Stimulated activated CD8-positive, alpha-beta memory T cell treated with anti-CD3 and anti-CD28 coated beads, Interleukin-7, amount 100 ng/mL, for 1 hour (primary cell): ENCODE data around the gene LRCH4.

ENCODE experiments used
- DNase-seq, 2 donors: peaks; one replicate each; pipeline ENCODE4 v3.0.0-alpha.2; 2020; ENCODE audit warnings: low read depth in 2 of 2

Gene LRCH4

DNA sequence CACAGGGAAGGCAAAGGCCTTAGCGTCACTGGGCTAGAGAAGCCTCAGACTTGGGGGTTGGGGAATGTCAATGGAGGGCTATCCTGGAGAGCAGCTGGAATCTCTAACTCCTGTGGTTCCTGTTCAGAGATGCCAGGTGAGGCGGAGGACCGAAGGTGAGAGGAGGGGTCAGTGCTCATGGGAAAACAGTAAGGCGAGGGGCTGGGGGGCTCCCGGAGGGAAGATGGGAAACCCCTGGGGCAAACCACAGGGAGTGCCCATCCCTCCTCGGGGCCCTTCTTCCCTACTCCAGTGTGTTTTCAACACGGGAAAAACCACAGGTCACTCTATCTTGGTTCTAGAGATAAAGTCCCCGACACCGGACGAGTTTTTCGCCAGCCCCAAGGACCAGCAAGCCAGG is 3.3 kb downstream of the LRCH4 start:
- no peak for DNase-seq

DNA sequence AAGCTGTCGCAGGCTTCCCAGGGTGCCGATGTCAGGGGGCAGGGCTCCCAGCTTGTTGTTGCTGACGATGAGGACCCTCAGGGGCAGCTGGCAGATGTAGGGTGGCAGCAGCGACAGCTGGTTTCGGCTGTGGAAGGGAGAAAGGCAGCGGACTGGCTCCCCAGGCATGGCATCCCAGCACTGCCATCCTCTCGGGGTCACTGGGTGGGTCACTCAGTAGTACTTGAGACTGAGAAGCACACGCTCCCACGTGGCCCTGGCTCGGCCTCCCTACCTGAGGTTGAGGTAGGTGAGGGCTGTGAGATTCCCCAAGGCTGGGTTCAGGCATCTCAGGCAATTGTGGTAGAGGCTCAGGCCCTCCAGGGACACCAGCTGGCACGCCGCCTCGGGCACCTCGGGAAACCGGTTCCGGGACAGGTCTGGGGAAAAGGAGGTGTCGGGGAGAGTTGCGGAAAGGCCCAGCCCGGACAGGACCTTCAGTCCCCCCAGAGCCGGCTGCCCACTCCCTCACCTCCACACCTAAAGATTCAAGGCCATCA is 3.8 kb downstream of the LRCH4 start:
- DNase-seq = no peak

DNA sequence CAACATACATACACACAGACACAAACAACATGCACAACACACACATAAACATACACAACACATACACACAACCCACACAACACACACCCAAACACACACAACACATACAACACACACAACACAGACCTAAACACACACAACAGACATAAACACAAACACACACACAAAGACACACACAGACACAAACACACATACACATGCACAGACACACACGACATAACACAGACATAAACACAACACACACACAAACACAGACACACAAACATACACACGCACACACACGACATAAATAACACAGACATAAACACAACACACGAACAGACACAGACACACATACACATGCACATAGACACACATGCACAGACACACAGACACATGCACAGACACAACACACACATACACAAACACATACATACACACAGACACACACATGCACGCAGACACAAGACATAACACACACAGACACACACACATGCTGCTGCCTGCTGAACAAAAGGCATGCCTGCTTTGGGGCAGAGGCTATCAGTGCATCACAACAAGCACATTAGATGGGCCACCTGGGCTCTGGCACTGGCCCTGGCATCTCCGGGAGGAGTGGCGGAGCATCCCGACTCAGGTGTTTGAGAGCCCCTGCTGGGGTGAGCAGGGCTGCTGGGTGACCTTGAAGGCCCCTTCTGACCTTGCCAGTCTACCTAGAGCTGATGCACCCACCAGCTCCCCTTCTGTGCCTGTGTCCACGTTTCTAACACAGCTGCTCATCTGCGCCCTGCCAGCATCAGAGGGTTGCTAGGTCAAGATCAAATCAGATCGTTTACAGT is 5.3 kb downstream of the LRCH4 start:
- no peak for DNase-seq

DNA sequence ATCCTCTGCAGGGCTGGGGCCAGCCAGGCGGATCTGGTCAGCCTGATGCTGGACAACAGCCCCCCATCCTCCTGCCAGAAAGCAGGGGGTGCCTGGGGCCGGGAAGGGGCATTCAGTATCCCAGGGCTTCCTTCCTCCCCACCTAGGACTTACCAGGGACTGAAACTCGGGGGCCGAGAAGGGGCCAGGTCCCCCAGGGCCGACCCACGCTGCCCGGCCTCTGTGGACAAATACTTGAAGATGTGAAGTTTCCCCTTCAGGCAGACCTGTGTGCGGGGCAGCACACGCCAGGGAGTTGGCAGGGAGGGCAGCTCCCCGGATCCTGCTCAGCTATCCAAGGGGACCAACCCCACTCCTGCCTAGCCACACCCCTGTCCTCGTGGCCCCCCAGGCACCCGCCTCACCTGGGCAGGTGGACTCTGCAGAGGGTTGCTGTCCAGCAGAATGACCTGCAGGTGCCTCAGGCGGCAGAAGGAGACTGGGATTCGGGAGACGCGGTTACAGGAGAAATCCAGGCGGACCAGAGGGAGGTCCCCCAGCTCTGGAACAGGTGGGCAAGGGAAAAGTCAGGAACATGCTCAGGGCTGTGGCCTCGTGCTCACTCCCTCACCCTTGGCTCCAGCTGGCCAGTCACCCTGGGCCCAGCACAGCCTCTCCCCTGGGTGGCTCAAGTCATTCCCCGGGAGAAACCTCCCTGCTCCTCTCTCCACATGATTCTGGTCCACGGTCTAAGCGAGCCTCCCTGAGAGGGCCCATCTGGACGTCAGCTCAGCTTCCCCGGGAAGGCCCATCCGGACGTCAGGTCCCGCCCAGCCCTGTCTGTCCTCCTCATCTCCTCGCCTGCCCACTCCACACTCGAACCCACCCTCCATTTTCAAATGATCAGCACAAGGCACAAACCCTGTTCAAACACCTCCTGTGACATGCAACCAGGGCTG is 7.4 kb downstream of the LRCH4 start:
- no peak for DNase-seq

DNA sequence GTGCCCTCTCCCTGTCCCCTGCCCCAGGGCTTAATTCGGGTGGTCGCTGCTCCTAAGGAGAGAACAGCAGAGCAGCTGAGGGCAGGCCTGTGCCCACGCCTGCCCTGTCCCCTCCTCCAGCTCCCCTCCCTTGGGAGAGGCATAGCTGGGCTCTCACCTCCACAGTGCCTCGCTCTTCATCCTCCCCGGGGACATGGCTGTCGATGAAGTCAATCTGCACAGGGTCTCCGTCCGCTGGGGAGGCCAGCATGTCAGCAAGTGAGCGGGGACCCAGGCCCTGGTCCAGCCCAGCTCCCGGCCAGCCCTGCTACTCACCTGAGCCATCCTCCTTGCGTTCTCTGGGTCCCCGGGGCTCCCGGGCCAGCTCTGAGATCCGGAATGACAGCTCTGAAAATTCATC is 8.4 kb downstream of the LRCH4 start:
- DNase-seq = no peak

DNA sequence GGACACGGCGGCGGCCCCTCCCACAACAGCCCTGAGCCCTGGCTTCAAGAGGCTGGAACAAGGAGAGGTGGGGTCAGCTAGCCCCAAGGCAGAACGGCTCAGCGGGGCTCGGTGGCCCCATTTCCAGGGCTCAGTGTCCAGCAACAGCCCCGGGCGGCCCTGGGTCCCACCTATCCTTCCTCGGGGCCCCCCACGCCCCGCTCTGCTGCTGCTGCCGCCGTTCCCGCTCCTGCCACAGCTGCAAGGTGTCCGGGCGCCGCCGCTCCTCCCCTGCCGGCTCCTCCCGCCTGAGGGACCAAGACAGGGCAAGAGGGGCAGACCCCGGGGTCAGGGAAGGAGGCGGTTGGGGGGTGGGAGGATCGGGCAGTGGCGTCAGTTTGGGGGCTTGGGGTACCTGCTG is 8.8 kb downstream of the LRCH4 start:
- no peak for DNase-seq

DNA sequence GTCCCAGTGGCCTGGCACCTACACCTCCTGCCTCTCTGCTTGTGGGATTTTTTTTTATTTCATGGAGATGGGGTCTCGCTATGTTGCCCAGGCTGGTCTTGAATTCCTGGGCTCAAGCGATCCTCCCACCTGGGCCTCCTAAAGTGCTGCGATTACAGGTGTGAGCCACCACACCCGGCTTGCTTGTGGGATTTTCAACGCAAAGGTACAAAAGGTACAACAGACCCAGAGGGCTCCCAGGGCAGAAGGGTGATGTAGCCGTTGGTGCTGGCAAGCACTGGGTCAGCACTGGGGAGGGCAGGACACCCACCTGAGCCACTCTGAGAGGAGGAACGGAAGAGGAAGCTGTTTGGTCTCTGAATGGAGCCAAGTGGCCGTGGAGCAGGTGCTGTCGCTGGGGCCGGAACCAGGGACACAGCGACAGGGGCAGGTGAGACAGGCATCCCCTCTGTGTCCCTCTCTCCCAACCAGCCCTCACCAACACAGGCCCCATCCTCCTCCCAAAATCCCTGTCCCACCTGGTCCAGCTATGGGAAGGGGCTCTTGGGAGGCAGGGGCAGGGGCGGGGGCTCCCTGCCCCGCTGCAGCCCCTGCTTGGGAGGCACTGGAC is 9.4 kb downstream of the LRCH4 start:
- DNase-seq = no peak

DNA sequence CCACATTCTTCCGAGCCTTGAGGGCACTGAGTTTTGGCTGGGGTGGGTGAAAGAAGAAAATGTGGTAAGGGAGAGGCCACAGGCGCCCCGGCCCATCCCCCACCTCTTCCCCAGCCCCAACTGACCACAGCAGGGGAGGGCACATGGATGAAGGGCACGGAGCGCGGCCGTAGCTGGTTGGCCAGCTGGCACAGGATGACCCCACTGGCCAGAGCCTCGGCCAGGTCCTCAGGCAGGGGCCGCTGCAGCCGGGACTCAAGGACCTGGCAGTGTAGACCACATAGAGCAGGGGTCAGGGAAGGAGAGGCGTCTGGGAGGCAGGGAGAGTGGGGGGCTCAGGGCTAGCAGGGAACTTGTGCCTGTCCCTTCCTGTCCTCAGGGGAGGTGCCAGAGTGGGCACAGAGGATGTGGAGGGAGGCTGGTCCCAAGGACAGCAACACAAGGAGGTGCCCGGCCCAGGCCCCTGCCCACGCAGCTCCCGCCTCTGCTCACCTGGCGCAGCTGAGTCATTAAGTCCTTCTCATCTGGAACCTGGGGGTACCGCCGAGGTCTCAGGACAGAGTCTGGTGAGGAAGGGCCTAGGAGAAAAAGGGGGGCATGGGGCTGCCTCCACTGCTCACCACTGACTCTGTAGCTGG is 10.1 kb downstream of the LRCH4 start:
- no peak for DNase-seq

DNA sequence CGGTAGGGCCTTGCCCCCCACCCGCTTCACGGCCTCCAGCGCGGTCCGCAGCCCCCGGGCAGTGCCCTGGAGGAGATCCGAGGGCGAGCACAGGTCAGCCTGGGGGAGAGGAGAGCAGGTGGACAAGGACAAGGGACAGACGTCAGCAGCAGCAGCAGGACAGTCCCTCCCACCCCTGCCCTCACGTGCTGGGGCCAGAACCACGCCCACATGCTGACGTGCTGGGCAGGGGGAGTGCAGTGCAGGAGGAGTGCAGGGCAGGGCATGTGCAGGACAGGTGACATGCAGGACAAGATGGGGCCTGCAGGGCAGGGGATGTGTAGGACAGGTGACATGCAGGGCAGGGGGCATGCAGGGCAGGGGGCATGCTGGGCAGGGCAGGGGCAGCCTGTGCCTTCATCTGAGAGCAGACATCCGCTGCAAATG is 10.7 kb downstream of the LRCH4 start:
- DNase-seq = no peak

DNA sequence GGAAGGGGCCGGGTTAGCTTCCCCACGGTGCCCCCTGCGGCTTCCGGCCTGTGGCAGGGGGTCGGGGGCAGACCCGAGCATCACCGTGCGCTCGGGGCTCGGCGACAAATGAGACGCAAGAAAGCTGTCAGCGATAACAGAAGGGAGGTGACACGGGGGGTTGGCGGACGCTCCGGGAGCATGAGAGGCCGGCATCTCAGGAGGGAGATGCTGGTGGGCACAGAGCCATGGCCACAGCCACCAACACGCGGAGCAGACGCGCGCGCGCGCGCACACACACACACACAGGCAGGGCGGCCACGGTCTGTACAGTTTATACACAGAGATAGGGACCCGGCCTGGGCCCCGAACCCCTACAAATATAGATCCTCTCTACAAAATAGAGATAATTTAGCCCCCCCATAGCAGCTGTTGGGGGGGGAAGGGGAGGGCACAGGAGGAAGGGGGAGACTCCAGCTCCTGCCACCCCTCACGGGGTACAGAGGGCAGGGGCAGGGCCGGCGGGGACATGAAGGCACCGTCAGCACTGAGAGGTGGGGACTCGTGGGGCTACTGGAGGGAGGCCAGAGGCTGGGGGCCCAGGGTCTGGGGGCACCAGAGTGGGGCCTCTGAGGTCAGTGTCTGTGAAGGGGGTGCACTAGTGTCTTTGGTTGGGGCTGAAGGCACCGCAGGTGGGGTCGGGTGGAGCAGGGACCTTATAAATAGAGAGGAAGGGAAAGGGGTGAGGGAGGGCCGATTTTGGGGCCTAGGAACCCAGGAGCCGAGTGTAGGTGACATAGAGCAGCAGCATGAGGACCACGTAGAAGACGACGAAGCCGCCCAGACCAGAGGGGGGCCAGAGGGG is 11.3 kb downstream of the LRCH4 start:
- DNase-seq = no peak

DNA sequence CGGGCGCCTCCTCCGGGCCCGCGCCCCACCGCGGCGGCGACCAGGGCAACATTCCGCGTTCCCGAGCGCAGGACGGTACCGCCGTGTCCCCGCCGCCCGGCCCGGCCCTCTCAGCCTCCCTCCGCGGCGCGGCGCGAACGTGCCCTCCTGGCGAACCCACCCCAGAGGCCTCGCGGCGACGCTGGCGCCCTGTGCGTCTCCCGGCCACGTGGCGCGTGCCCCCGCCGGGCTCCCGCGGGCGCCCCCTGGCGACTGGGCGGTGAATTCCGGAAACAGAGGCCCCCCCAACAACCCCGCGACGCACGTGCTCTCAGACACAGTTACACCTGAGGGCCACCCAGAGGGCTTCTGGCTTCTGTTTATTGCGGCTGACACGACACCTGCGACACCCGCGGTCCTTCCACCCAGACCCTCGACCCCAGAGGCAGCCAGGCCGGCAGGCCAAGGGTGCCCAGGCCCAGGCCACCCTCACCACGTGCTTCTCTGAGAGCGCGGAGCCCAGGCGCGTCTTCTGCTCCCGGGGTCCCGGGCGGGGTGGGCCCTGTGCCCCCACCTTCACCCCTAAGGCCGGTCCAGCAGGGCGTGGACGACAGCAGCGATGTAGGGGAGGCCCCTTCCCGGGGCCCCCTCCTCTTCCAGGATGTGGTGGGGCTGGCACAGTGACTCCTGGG is 12.1 kb downstream of the LRCH4 start, which contains the start of gene SAP25:
Gene SAP25, minus strand, starts transcription at position 210 of the 671 bp plus-strand sequence. Its CDS starts 158 bp downstream, at position 52.
- DNase-seq = no peak

DNA sequence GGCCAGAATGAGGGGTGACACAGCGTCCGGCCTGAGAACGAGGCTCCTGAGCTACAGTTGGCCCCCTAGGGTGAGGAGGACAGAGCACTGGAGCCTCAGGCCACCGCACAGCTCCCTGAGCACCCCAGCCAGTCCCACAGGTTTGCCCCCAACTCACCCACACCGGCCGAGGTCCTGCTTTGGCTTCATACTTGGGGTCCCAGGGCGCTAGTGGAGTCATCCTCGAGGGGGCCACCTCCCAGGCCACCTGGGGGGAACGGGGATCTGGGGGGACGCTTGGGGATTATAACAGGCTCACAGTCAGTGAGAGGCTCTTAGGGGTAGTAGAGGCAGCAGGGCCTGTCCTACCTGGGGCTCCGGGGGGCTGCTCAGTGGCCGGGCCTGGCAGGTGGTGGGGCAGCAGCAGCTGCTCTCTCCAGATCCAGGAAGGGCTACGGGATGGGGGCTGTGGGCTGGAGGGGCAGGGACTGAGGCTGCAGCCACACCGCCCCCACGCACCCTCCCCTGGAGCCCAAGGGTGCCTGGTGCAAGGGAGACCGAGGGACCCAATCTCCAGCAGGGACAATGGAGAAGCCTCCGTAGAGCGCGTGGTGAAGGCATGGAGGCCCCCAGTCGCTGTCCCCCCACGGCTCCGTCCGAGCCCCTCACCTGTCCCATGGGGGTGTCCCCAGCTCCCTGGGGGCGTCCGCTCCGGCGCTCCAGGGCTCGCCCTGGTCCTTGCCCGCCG is 12.8 kb downstream of the LRCH4 start:
- no peak for DNase-seq

DNA sequence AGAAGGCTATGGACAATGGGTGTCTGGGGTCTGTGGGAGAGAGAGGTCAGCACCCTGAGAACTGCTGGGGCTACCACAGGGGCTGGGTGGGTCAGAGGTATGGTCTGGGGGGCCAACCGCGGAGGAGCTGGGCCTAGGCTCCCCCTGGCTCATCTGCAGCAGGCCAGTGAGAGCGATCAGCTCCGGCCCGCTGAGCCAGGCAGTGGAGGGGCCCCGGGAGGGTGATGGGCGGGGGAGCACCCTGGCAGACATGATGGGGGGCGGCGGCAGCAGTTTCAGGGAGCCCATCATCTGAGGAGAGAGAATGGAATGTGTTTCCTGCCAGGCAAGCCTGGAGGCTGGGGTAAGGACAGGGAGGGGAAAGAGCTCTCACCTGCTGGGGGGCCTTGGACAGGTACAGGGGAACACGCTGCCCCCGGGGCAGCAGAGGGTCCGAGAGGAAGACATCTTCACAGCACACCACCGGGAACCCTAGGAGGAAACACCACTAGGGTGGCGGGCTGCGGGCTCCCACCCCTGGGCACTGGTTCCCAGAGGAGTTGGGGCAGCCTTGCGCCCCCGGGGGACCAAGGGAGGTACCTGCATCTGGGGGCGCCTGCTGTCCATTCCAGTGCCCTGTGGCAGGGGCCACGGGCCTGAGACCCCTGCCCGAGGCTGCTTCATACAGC is 13.5 kb downstream of the LRCH4 start:
- DNase-seq = no peak

DNA sequence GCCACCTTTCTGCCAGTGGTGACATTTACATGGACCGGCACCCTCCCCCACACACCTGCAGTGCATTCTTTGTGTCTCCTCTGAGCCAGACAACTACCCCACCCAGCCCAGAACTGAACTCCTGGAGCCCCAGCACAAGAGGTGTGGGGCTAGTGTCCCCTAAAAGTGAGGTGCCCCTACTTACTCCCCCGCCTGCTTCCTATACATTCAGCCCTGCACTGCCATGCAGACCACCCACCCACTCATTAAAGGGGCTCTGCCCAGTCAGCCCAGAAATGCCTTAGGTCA is 14.2 kb downstream of the LRCH4 start:
- DNase-seq = no peak

DNA sequence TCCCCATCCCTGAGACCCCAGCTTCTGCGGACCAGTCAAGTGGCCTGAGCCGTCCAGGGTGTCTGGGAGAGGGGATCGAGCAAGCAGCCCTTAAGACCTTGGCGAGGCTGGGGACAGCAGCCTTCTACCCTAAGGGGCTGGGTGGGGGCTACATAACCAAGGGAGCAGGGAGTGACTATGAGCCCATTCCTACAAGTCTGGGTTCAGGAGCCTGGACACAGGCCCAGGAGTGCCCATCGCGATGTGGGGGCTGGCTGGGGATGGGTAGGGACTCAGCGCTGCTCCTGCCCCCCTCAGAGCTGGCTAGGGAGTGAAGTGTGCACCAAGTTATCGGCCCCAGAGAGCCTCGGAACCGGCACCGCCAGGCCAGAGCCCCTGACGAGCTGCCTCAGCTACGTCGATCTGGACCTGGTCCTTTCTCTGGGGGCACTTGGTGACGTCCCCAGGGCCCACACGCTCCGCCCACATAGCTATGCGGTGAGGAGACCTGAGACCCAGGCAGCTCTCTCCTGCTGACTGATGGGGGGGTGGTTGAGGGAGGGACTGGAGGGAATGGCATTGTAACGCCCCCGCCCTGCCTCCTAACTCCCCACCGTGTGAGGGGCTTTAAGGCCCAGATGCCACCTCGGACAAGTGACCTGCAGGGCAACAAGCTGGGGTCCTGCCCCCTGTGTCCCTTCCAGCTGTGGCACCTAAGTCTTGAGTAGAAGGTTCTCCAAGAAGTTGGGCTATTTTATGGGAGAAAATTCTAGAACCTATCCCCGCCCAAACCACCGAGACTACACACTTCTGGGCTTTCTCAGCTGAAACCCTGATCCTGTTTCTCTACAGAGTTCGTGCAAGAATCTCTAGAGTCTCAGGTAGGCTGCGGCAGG is 14.7 kb downstream of the LRCH4 start:
- DNase-seq = no peak

DNA sequence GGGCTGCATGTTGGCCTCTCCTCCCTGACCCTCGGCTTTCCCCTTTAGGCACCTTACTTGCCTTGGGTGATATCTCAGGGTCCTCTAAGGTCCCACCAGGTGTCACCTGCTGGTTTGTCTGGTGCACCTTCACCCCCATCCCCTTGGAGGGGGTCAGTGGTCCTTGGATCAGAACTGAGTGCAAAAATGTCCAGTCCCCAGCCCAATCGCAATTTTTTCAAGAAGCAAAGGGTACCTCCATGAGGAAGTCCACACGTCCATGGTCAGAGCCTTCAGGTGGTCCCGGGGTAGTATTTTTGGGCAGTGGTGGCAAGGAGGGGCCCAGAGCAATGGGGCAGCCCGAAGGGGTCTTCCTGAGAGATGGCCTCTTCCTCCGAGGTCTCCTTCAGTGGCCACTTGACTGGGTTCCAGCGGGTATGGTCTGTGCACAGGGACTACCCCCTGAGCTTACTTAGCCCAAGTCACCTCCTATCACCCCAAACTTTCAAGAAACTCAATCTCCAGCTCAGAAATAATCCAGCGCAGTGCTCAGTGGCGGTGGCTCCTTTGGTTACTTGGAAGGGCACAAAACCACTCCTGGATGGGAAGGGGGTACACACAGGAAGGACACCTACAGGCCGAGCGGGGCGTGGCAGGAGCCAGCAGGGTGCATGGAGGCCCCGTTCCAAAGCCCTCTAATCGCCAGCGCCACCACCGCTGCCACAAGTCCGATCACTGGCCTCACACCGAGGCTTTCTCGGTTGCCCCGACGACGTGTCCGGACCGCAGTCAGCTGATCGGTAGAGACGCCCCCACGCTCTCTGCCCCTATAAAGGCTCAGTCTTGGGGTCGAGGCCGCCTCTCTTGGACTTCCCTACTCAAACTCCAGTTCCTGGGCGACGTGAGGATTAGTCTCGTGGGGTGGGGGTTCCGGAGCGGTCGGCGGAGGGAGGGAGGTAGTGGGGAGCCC is 16.8 kb downstream of the LRCH4 start:
- DNase-seq = no peak
